A673 (cell line): Measurements from ENCODE around the gene MYF5.

Source experiments
- CTCF ChIP-seq: fragments of 300-800, 200-600 bp; sonication (generic); conservative IDR thresholded peaks from 2 replicates; pipeline ENCODE4 v1.5.1; 2017; ENCODE audit warnings: low read depth, mild to moderate bottlenecking, antibody characterized with exemption, low read length, moderate library complexity, mixed read lengths
- EZH2 ChIP-seq: fragments of 200-600 bp; sonication (generic); IDR thresholded peaks from 2 replicates; pipeline ENCODE4 v1.6.1; 2017; ENCODE audit warnings: borderline replicate concordance, low read depth, mild to moderate bottlenecking, mixed read lengths, antibody characterized with exemption, low read length; ENCODE audit not compliant: poor library complexity, severe bottlenecking

- no peak for TF ChIP-seq CTCF
- no peak for TF ChIP-seq EZH2
Measured at GRCh38 chr12:80756875-80757274, 40.2 kb downstream of the MYF5 start.
